Germinal center (tissue), 1 donor: Measurements from ENCODE around the gene WDFY2.

ENCODE experiments used
- DNase-seq: peaks from one replicate; pipeline ENCODE4 v3.0.0; 2012; ENCODE audit warnings: mixed read lengths, low spot score

WDFY2 gene

GRCh38 chr13:51797664-51798488, 213.6 kb downstream of the WDFY2 start:
- peak; percentile 68 for DNase-seq

- no peak for DNase-seq
Observed at GRCh38 chr13:51799261-51799660, 215.0 kb downstream of the WDFY2 start.

GRCh38 chr13:51800486-51800885, 216.2 kb downstream of the WDFY2 start:
- no peak for DNase-seq

- no peak for DNase-seq
Observed at GRCh38 chr13:51801631-51802099, 217.4 kb downstream of the WDFY2 start.

- DNase-seq: no peak
Observed at GRCh38 chr13:51802631-51803418, 218.6 kb downstream of the WDFY2 start.

- DNase-seq: peak; percentile 93
Observed at GRCh38 chr13:51803422-51804294, 219.4 kb downstream of the WDFY2 start, which contains the start of gene DHRS12. Gene DHRS12 (minus strand): TSS chr13:51804163. CDS start chr13:51799659, 4,504 bp downstream.

GRCh38 chr13:51804295-51805172, 220.3 kb downstream of the WDFY2 start:
- DNase-seq: no peak

GRCh38 chr13:51805313-51805712, 221.1 kb downstream of the WDFY2 start:
- no peak for DNase-seq

GRCh38 chr13:51805925-51806324, 221.7 kb downstream of the WDFY2 start:
- DNase-seq: no peak

GRCh38 chr13:51806566-51806965, 222.3 kb downstream of the WDFY2 start:
- no peak for DNase-seq

GRCh38 chr13:51807041-51807440, 222.8 kb downstream of the WDFY2 start:
- DNase-seq: no peak

- DNase-seq: no peak
Observed at GRCh38 chr13:51808811-51809210, 224.5 kb downstream of the WDFY2 start.

GRCh38 chr13:51811046-51811445, 226.8 kb downstream of the WDFY2 start:
- no peak for DNase-seq

- no peak for DNase-seq
Observed at GRCh38 chr13:51811920-51812451, 227.7 kb downstream of the WDFY2 start.

GRCh38 chr13:51814071-51814470, 229.8 kb downstream of the WDFY2 start:
- DNase-seq: no peak

GRCh38 chr13:51814825-51815650, 230.8 kb downstream of the WDFY2 start:
- DNase-seq: peak; percentile 76

- no peak for DNase-seq
Observed at GRCh38 chr13:51815848-51816247, 231.6 kb downstream of the WDFY2 start.

- no peak for DNase-seq
Observed at GRCh38 chr13:51816604-51817249, 232.5 kb downstream of the WDFY2 start.
